ENCODE results near the gene OLFM1.

Gene OLFM1

GRCh38 chr9:135165003-135165711, 77.7 kb downstream of the OLFM1 start:
- no peak for TF ChIP-seq CTCF (IDR thresholded peaks at IDR 0.05)

DNA sequence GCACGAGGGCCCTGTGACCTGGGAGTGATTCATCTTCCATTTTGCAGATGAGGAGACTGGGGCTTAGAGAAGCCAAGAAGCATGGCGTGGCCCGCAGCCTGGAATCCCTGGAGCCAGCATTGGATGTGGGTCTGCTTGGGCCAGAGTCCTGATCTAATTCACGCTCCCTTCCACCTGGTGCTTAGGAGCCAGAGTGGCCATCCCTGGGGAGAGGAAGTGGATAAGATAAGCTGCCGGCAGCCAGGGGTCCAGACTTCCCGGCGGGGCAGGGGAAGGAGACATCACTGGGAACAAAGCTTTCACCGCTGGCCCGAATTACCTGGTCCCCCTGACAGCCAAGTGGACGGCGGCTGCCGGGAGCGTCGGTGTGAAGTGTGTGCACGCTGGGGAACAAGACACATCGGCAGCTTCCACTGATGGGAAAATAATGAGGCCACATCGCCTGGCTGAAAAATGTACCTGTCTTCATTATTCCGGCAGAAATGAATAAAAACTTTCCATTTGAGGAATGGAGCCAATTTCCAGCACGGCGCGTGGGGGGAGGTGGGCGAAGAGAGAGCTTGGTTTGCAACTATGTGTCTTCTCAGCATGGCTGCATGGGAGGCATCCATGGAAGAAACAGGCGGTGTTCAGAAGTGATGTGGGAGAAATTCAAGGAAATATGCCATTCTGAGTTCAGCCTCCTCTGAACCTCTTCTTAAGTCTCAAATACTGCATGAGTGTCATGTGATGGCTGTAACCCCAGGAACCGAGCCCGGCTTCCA, 78.5 kb downstream of the OLFM1 start:
- TF ChIP-seq CTCF (IDR thresholded peaks at IDR 0.05) = no peak

- 0 out of 2 replicates have a peak, but pooled peaks have one; percentile 9 for TF ChIP-seq CTCF (IDR thresholded peaks at IDR 0.05)
Observed at GRCh38 chr9:135166565-135166964, 79.1 kb downstream of the OLFM1 start.

DNA sequence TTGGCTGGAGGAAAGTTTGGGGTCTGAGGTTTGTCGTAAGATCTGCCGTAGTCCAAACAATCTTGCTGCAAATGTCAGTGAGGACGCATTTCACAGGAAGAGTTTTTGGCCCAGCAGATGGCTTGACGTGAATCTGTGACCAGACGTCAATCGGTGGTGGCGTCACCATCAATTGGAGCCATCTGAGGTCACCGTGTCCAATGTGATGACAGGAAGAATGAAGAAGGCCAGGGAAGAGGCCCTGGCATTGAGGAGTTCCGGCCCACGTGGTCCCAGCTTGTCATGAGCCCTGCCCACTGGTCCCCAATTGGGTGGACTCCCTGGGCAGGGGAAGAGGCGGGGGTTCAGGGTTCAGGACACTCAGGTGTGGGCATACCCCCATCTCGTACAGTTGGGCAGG, 79.9 kb downstream of the OLFM1 start:
- no peak for TF ChIP-seq CTCF (IDR thresholded peaks at IDR 0.05)

DNA sequence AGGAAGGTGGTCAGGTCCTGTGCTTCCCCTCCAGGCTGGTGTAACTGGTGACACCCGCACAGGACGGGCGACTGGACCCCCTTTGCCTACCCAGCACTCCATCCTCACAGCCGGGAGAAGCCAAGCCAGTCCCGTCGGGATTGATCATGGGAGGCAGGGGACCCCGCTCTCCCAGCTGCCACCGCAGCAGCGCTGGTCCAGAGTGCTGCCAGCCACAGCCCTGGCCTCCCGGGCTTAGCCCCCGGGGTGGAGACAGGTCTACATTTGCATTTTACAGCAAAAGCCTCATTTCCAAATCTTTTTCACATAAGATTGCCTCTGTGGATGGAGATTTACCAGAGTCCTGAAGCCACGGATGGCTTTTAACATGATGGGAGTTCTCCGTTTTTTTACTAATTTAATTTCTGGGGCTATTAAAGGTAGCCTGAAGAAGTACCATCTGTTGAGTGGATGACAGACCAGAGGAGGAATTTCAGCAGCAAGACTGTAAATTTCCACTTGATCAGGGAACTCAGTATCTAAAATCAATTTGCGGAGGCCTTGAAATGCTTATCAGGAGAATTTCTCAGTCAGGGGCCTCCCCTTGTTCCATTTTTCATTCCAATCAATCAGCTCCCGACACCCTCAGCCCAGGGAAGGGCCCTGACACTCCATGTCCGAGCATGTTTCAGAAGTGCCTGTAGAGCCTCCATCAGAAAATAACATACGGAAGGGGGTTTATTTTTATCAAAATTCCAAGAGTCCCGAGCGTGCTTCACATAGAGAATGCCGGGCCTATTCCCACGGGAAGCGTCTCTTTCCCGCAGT, 80.6 kb downstream of the OLFM1 start:
- no peak for TF ChIP-seq CTCF (IDR thresholded peaks at IDR 0.05)

DNA sequence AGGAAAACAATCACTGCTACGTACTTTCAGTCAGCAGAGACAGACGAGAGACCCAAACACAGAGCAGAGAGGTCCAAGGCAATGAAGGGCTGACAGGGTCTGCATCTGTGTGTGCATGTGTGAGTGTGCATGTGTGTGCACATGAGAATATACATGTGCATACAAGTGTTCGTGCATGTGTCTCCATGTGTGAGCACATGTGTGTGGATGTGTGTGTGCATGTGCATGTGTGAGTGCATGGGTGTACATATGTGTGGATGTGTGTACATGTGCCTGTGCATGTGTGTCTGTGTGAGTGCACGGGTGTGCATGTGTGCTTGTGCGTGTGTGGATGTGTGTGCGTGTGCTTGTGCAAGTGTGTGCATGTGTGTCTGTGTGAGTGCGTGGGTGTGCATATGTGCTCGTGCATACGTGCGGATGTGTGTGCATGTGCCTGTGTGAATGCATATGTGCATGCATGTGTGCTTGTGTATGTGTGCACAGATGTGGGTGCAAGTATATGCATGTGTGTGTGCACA, 82.3 kb downstream of the OLFM1 start:
- no peak for TF ChIP-seq CTCF (IDR thresholded peaks at IDR 0.05)

GRCh38 chr9:135170535-135170934, 83.1 kb downstream of the OLFM1 start:
- no peak for TF ChIP-seq CTCF (IDR thresholded peaks at IDR 0.05)

Measured in LNCAP (cell line).